HFF-Myc (cell line): ENCODE results near the gene SPACA4.

ENCODE experiments used
- DNase-seq: peaks from one replicate; pipeline ENCODE4 v3.0.0-alpha.2; 2011; ENCODE audit warnings: low read depth; ENCODE audit errors: extremely low read depth
- H3K4me3 ChIP-seq: replicated peaks from 2 replicates; pipeline ENCODE4 v1.5.1; 2011; ENCODE audit warnings: low read depth, mild to moderate bottlenecking, control low read depth, low read length
- CTCF ChIP-seq: IDR thresholded peaks from 2 replicates; pipeline ENCODE4 v1.5.1; 2012; ENCODE audit warnings: mild to moderate bottlenecking, low read depth, low read length, control low read depth; ENCODE audit errors: missing control alignments

Gene SPACA4

GRCh38 chr19:48607359-48607755 lies 815 bp downstream of the SPACA4 start:
- no peak overlapping the region for H3K4me3 ChIP-seq
- DNase-seq, result no peak
- TF ChIP-seq CTCF, result no peak

GRCh38 chr19:48608798-48609263 lies 2.3 kb downstream of the SPACA4 start:
- no peak overlapping the region for H3K4me3 ChIP-seq
- no peak for DNase-seq
- peak; percentile 73 for TF ChIP-seq CTCF

GRCh38 chr19:48609571-48610108 lies 3.1 kb downstream of the SPACA4 start:
- H3K4me3 ChIP-seq, result no peak overlapping the region
- no peak for DNase-seq
- no peak for TF ChIP-seq CTCF

GRCh38 chr19:48611872-48612271 lies 5.3 kb downstream of the SPACA4 start:
- H3K4me3 ChIP-seq, result no peak overlapping the region
- DNase-seq, result no peak
- no peak for TF ChIP-seq CTCF

GRCh38 chr19:48613024-48613851 lies 6.7 kb downstream of the SPACA4 start:
- no peak overlapping the region for H3K4me3 ChIP-seq
- no peak for DNase-seq
- TF ChIP-seq CTCF, result no peak

- no peak overlapping the region for H3K4me3 ChIP-seq
- DNase-seq, result no peak
- no peak for TF ChIP-seq CTCF
Observed at GRCh38 chr19:48613852-48614435, 7.4 kb downstream of the SPACA4 start.
